Tibial nerve (tissue), 4 donors: Measurements from ENCODE around the gene IGF2BP3. TPM values are rescaled to one million over a fixed set of nuclear protein-coding genes. Genes with fewer than 3 reads are reported as not detected.

Experiments
- DNase-seq, 2 donors: peaks; one replicate each; pipeline ENCODE4 v3.0.0-alpha.2; 2019; ENCODE audit warnings: low spot score in 2 of 2
- H3K27ac ChIP-seq, 4 donors: fragments of 200-600 bp; sonication (generic) in 3 of 4; one replicate each; pipeline ENCODE4 v1.5.1; 2017 to 2019; ENCODE audit warnings: mild to moderate bottlenecking in 1 of 4
- H3K27me3 ChIP-seq, 2 donors: fragments of 200-600 bp; sonication (generic) in 1 of 2; one replicate each; pipeline versions ENCODE4 v1.5.1 to v1.6.0; 2017 to 2019
- H3K36me3 ChIP-seq, 3 donors: fragments of 200-600 bp; sonication (generic); one replicate each; pipeline ENCODE4 v1.5.1; 2018 to 2019
- H3K4me1 ChIP-seq, 4 donors: fragments of 200-600 bp; sonication (generic) in 3 of 4; one replicate each; pipeline ENCODE4 v1.5.1; 2017 to 2019
- H3K4me3 ChIP-seq, 4 donors: fragments of 200-600 bp; sonication (generic) in 3 of 4; one replicate each; pipeline ENCODE4 v1.5.1; 2017 to 2019; ENCODE audit warnings: mild to moderate bottlenecking in 1 of 4, moderate library complexity in 1 of 4
- H3K9me3 ChIP-seq, 4 donors: fragments of 200-600 bp; sonication (generic) in 3 of 4; one replicate each; pipeline ENCODE4 v1.5.1; 2017 to 2019
- CTCF ChIP-seq, 5 experiments: fragments of 200-600 bp in 3 of 5; fragments of 450-650 bp in 2 of 5; sonication (generic) in 3 of 5; IDR thresholded peaks; one replicate each; pipeline ENCODE4 v1.5.1; 2016 to 2019; ENCODE audit warnings: antibody characterized with exemption in 5 of 5, mild to moderate bottlenecking in 3 of 5, moderate library complexity in 2 of 5
- EP300 ChIP-seq, 2 donors: sonication (generic); formaldehyde crosslinking; IDR thresholded peaks; one replicate each; pipeline ENCODE4 v1.6.1; 2017; ENCODE audit warnings: antibody characterized with exemption in 2 of 2, mild to moderate bottlenecking in 1 of 2
- POLR2A ChIP-seq, 2 donors: fragments of 450-650 bp; IDR thresholded peaks; one replicate each; pipeline ENCODE4 v1.6.1; 2017; ENCODE audit warnings: antibody characterized with exemption in 2 of 2, mild to moderate bottlenecking in 2 of 2, moderate library complexity in 2 of 2
- WGBS, 2 donors: methylation state at CpG; one replicate each; pipeline ENCODE4 v1.1.5; 2018; 5-methylcytosine and 5-hydroxymethylcytosine counted together
- total RNA-seq, 4 donors: library from RNA; depleted of rRNA; stranded (reverse); fragments of >200 nt; gene quantifications; one replicate each; pipeline ENCODE4 v1.1.0, GENCODE V29; 2016

IGF2BP3 gene
- total RNA-seq, 4 donors from 2014 or later, result 0.21 to 0.90 (median 0.59) TPM; not detected in 1

- WGBS, 2 donors, result 88% methylated on average over 6 of the region's 6 CpGs
- no peak for DNase-seq
- TF ChIP-seq POLR2A (IDR thresholded peaks at IDR 0.05), result no peak
- peak in 1 of 2 donors; percentile 44 for TF ChIP-seq EP300 (IDR thresholded peaks at IDR 0.05)
- TF ChIP-seq CTCF (IDR thresholded peaks at IDR 0.05), result no peak
- peaks cover 0 to 16% (median 10%) of the 10 kb centered on the region in 4 donors for H3K4me1 ChIP-seq
- H3K9me3 ChIP-seq, result no peaks in the 10 kb centered on the region
- no peak overlapping the region for H3K27ac ChIP-seq
- no peaks in the 10 kb centered on the region for H3K36me3 ChIP-seq
- H3K4me3 ChIP-seq, result no peak overlapping the region
- H3K27me3 ChIP-seq, result peaks cover 11 to 80% of the 10 kb centered on the region in 2 donors
Measured at GRCh38 chr7:23477962-23478866, 7.9 kb upstream of the IGF2BP3 start.

- no peak overlapping the region for H3K27ac ChIP-seq
- H3K4me1 ChIP-seq, result peaks cover 0 to 16% (median 10%) of the 10 kb centered on the region in 4 donors
- TF ChIP-seq CTCF (IDR thresholded peaks at IDR 0.05) (no peak), POLR2A (IDR thresholded peaks at IDR 0.05) (no peak), EP300 (IDR thresholded peaks at IDR 0.05) (no peak)
- peaks cover 18 to 86% of the 10 kb centered on the region in 2 donors for H3K27me3 ChIP-seq
- no peaks in the 10 kb centered on the region for H3K9me3 ChIP-seq
- no peaks in the 10 kb centered on the region for H3K36me3 ChIP-seq
- DNase-seq, result no peak
- H3K4me3 ChIP-seq, result no peak overlapping the region
- 70 to 95% methylated on average over 1 of the region's 1 CpG for WGBS, 2 donors
Measured at GRCh38 chr7:23477157-23477499, 6.8 kb upstream of the IGF2BP3 start.

GRCh38 chr7:23476286-23477156 is 6.2 kb upstream of the IGF2BP3 start:
- Histone ChIP-seq H3K9me3 (no peaks in the 10 kb centered on the region), H3K4me3 (no peak overlapping the region), H3K4me1 (peaks cover 0 to 18% (median 11%) of the 10 kb centered on the region in 4 donors), H3K27ac (no peak overlapping the region), H3K27me3 (peaks cover 18 to 92% of the 10 kb centered on the region in 2 donors), H3K36me3 (no peaks in the 10 kb centered on the region)
- DNase-seq, result no peak
- TF ChIP-seq EP300 (IDR thresholded peaks at IDR 0.05) (no peak), CTCF (IDR thresholded peaks at IDR 0.05) (no peak), POLR2A (IDR thresholded peaks at IDR 0.05) (no peak)

GRCh38 chr7:23475576-23475839 is 5.2 kb upstream of the IGF2BP3 start:
- Histone ChIP-seq H3K9me3 (no peaks in the 10 kb centered on the region), H3K4me1 (peaks cover 0 to 29% (median 19%) of the 10 kb centered on the region in 4 donors), H3K27me3 (peaks cover 21 to 99% of the 10 kb centered on the region in 2 donors), H3K36me3 (no peaks in the 10 kb centered on the region), H3K27ac (no peak overlapping the region), H3K4me3 (no peak overlapping the region)
- TF ChIP-seq POLR2A (IDR thresholded peaks at IDR 0.05) (no peak), EP300 (IDR thresholded peaks at IDR 0.05) (no peak), CTCF (IDR thresholded peaks at IDR 0.05) (no peak)
- no peak for DNase-seq
